ENCODE data around the gene SYNCRIP. TPM values are rescaled to one million over a fixed set of nuclear protein-coding genes. Genes with fewer than 3 reads are reported as not detected.
A peak's percentile ranks its signal among the peaks of the same experiment; 100 is the strongest.

SYNCRIP gene
- polyA plus RNA-seq, 1 of the 3 experiments (the other 2 are of a cell fraction): 15.9 TPM

DNA sequence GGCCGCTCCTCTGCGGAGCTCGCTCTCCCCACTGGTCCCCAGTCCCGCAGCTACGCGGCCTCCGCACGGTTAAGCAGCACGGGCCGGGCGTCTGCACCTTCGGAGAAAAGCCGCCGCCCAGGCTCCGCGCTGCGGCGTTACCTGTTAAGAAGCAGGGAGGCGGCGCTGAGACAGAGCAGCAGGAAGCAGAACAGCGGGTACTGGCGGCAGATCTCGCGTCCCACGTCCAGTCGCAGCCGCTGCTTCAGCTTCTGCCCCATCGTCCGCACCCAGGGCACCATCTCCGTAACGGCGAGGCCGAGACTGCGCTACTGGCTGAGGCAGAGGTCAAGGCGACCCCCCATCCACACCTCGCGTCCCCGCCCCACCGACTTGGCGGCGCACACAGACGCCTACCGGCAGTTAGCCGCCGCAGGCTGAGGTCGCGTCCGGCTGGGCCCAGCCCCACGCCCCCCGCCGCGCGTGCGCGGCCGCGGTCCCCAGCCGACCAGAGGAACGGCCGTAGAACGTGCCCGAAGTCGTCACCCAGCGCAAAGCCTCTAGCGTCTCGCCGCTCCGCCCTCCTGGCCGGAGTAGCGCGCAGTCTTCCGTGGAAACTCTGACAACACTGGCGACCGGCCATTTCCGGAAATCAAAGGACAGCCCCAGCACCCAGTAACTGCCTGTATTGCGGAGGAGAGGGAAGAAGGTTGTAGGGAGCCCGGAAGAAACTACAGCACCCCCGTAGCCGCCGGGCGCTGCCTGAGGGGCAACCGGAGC lies 49.1 kb downstream of the SYNCRIP start, which contains the start of gene SNX14 (continued):
- TF ChIP-seq RCOR1 (IDR thresholded peaks at IDR 0.05; ENCODE audit: low read length) (no peak), NRF1 (IDR thresholded peaks at IDR 0.05; ENCODE audit: low read depth, low read length) (peak; percentile 93), RFX5 (IDR thresholded peaks at IDR 0.05; ENCODE audit: low read length) (no peak), TAF1 (IDR thresholded peaks at IDR 0.05; ENCODE audit: borderline replicate concordance, low read depth, low read length) (peak; percentile 60), CHD2 (IDR thresholded peaks at IDR 0.05; ENCODE audit: low read length, partially characterized antibody) (no peak), GATA2 (CRISPR knock-in tag; IDR thresholded peaks at IDR 0.05) (no peak), RAD21 (IDR thresholded peaks at IDR 0.05; ENCODE audit: low read length) (no peak), TEAD4 (IDR thresholded peaks at IDR 0.05; ENCODE audit: borderline replicate concordance, insufficient read depth) (no peak), FOXJ3 (CRISPR knock-in tag; IDR thresholded peaks at IDR 0.05) (no peak; the same call in 1 of the 2 replicates), JUND (IDR thresholded peaks at IDR 0.05) (no peak), YY1 (IDR thresholded peaks at IDR 0.05; ENCODE audit: low read depth) (peak; percentile 46; the same call in 1 of the 2 replicates), NFIC (IDR thresholded peaks at IDR 0.05; ENCODE audit: borderline replicate concordance) (peak; percentile 29; the same call in 1 of the 2 replicates), SIN3A (IDR thresholded peaks at IDR 0.05; ENCODE audit: borderline replicate concordance, low read depth, low read length) (no peak; the same call in 1 of the 2 replicates), TCF12 (IDR thresholded peaks at IDR 0.05) (no peak), RXRA (IDR thresholded peaks at IDR 0.05; ENCODE audit: borderline replicate concordance, low read depth) (no peak), EZH2phosphoT487 (IDR thresholded peaks at IDR 0.05; ENCODE audit: borderline replicate concordance, low read depth) (no peak), MEF2A (IDR thresholded peaks at IDR 0.05; ENCODE audit: borderline replicate concordance, low read depth) (no peak)
- TF ChIP-seq, protein P1, sequence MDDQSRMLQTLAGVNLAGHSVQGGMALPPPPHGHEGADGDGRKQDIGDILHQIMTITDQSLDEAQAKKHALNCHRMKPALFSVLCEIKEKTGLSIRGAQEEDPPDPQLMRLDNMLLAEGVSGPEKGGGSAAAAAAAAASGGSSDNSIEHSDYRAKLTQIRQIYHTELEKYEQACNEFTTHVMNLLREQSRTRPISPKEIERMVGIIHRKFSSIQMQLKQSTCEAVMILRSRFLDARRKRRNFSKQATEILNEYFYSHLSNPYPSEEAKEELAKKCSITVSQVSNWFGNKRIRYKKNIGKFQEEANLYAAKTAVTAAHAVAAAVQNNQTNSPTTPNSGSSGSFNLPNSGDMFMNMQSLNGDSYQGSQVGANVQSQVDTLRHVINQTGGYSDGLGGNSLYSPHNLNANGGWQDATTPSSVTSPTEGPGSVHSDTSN (IDR thresholded peaks at IDR 0.05): peak; percentile 76
- TF ChIP-seq, protein P2, sequence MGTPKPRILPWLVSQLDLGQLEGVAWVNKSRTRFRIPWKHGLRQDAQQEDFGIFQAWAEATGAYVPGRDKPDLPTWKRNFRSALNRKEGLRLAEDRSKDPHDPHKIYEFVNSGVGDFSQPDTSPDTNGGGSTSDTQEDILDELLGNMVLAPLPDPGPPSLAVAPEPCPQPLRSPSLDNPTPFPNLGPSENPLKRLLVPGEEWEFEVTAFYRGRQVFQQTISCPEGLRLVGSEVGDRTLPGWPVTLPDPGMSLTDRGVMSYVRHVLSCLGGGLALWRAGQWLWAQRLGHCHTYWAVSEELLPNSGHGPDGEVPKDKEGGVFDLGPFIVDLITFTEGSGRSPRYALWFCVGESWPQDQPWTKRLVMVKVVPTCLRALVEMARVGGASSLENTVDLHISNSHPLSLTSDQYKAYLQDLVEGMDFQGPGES (IDR thresholded peaks at IDR 0.05; ENCODE audit: low read depth, low read length): no peak
- TF ChIP-seq, protein P3, sequence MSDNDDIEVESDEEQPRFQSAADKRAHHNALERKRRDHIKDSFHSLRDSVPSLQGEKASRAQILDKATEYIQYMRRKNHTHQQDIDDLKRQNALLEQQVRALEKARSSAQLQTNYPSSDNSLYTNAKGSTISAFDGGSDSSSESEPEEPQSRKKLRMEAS (IDR thresholded peaks at IDR 0.05; ENCODE audit: low read depth): peak; percentile 54; the same call in 1 of the 2 replicates
- TF ChIP-seq, protein P4, sequence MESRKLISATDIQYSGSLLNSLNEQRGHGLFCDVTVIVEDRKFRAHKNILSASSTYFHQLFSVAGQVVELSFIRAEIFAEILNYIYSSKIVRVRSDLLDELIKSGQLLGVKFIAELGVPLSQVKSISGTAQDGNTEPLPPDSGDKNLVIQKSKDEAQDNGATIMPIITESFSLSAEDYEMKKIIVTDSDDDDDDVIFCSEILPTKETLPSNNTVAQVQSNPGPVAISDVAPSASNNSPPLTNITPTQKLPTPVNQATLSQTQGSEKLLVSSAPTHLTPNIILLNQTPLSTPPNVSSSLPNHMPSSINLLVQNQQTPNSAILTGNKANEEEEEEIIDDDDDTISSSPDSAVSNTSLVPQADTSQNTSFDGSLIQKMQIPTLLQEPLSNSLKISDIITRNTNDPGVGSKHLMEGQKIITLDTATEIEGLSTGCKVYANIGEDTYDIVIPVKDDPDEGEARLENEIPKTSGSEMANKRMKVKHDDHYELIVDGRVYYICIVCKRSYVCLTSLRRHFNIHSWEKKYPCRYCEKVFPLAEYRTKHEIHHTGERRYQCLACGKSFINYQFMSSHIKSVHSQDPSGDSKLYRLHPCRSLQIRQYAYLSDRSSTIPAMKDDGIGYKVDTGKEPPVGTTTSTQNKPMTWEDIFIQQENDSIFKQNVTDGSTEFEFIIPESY (IDR thresholded peaks at IDR 0.05; ENCODE audit: borderline replicate concordance, low read depth): peak; percentile 50; the same call in 1 of the 2 replicates

Measured in SK-N-SH (cell line).